Measurements from ENCODE around the gene SFTPD. TPM values are rescaled to one million over a fixed set of nuclear protein-coding genes. Genes with fewer than 3 reads are reported as not detected.

Gene SFTPD
- total and polyA plus RNA-seq, 2 of the 13 experiments (the other 11 are each of a cell fraction or from before 2014, with no cell fraction given): not detected

DNA sequence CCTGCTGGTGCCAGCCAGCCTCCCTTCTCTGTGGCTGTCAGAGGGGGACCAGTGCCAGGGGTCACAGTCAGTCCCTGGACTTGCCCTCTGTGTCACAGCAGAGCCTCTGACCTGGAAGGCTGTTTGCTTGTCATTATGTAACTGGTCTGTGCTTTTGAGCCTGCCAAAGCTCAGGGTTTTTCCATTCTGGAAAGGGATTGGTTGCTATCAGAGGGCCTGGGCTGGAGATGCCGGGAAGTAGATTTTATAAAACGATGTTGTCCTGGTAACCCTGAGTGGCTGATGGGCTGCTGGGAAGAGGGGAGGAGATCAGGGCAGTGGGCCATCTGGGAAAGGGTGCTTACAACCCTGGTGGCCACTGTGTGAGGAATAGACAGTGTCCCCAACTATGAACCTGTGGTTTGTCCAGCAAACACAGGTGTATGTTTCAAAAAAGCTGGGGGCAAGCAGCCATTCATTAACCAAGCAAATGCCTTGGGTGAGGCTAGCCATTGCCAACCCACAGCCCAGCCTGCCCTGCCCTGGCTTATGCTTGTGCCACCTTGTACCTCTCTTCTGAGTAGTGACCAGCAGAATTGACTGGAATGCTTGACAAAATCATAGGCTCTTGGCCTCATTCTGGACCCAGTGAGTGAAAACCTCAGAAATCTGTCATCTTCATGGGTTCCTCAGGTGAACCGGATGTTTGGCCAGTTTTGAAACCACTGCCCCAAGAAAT, 21.6 kb downstream of the SFTPD start (continued):
- TF ChIP-seq ZNF761 (CRISPR knock-in tag; conservative IDR thresholded peaks at IDR 0.05) (no peak), HMGA1 (CRISPR knock-in tag; conservative IDR thresholded peaks at IDR 0.05) (no peak), ZNF878 (CRISPR knock-in tag; IDR thresholded peaks at IDR 0.05) (0 out of 2 replicates have a peak, but pooled peaks have one; percentile 47), SOX13 (IDR thresholded peaks at IDR 0.05) (no peak), SOX13 (CRISPR knock-in tag; conservative IDR thresholded peaks at IDR 0.05 in 1 of 2, IDR thresholded peaks at IDR 0.05 in 1 of 2) (peak in 1 of 2 experiments; percentile 64; a peak in 1 of 4 replicates), MAFF (IDR thresholded peaks at IDR 0.05; ENCODE audit: low read depth, low read length) (no peak), HNRNPH1 (optimal IDR thresholded peaks at IDR 0.05; ENCODE audit: low read depth, low read length) (no peak), NR2F2 (IDR thresholded peaks at IDR 0.05; ENCODE audit: borderline replicate concordance, low read depth) (peak; percentile 81), HMG20A (CRISPR knock-in tag; IDR thresholded peaks at IDR 0.05; ENCODE audit: borderline replicate concordance) (peak; percentile 36; the same call in 1 of the 2 replicates), SALL1 (CRISPR knock-in tag; IDR thresholded peaks at IDR 0.05) (peak; percentile 77), RAD51 (IDR thresholded peaks at IDR 0.05; ENCODE audit: borderline replicate concordance) (no peak), MEIS1 (CRISPR knock-in tag; IDR thresholded peaks at IDR 0.05; ENCODE audit: borderline replicate concordance) (peak; percentile 63; the same call in 1 of the 2 replicates), ZBTB3 (CRISPR knock-in tag; IDR thresholded peaks at IDR 0.05; ENCODE audit: borderline replicate concordance, low read depth) (peak; percentile 68; the same call in 1 of the 2 replicates), EP300 (IDR thresholded peaks at IDR 0.05; ENCODE audit: low read depth in 2 of 2, low read length in 2 of 2) (peak in 1 of 2 experiments; percentile 72; a peak in 1 of 4 replicates), EP300 (CRISPR knock-in tag; IDR thresholded peaks at IDR 0.05; ENCODE audit: borderline replicate concordance) (no peak), ESRRA (CRISPR knock-in tag; IDR thresholded peaks at IDR 0.05; ENCODE audit: low read depth) (peak; percentile 55; the same call in 1 of the 2 replicates), ZNF614 (CRISPR knock-in tag; IDR thresholded peaks at IDR 0.05; ENCODE audit: borderline replicate concordance) (0 out of 2 replicates have a peak, but pooled peaks have one; percentile 29), KDM3A (CRISPR knock-in tag; IDR thresholded peaks at IDR 0.05; ENCODE audit: low read depth) (0 out of 2 replicates have a peak, but pooled peaks have one; percentile 54)
- TF ChIP-seq, protein P1, sequence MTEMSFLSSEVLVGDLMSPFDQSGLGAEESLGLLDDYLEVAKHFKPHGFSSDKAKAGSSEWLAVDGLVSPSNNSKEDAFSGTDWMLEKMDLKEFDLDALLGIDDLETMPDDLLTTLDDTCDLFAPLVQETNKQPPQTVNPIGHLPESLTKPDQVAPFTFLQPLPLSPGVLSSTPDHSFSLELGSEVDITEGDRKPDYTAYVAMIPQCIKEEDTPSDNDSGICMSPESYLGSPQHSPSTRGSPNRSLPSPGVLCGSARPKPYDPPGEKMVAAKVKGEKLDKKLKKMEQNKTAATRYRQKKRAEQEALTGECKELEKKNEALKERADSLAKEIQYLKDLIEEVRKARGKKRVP (CRISPR knock-in tag; IDR thresholded peaks at IDR 0.05): 0 out of 4 replicates have a peak, but pooled peaks of 1 of the 2 experiments have one; percentile 20
- TF ChIP-seq, protein P2, sequence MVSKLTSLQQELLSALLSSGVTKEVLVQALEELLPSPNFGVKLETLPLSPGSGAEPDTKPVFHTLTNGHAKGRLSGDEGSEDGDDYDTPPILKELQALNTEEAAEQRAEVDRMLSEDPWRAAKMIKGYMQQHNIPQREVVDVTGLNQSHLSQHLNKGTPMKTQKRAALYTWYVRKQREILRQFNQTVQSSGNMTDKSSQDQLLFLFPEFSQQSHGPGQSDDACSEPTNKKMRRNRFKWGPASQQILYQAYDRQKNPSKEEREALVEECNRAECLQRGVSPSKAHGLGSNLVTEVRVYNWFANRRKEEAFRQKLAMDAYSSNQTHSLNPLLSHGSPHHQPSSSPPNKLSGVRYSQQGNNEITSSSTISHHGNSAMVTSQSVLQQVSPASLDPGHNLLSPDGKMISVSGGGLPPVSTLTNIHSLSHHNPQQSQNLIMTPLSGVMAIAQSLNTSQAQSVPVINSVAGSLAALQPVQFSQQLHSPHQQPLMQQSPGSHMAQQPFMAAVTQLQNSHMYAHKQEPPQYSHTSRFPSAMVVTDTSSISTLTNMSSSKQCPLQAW (CRISPR knock-in tag; IDR thresholded peaks at IDR 0.05): peak; percentile 65
- TF ChIP-seq, protein P3, sequence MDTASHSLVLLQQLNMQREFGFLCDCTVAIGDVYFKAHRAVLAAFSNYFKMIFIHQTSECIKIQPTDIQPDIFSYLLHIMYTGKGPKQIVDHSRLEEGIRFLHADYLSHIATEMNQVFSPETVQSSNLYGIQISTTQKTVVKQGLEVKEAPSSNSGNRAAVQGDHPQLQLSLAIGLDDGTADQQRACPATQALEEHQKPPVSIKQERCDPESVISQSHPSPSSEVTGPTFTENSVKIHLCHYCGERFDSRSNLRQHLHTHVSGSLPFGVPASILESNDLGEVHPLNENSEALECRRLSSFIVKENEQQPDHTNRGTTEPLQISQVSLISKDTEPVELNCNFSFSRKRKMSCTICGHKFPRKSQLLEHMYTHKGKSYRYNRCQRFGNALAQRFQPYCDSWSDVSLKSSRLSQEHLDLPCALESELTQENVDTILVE (CRISPR knock-in tag; IDR thresholded peaks at IDR 0.05): peak; percentile 59; the same call in 1 of the 2 replicates
- TF ChIP-seq, protein P4, sequence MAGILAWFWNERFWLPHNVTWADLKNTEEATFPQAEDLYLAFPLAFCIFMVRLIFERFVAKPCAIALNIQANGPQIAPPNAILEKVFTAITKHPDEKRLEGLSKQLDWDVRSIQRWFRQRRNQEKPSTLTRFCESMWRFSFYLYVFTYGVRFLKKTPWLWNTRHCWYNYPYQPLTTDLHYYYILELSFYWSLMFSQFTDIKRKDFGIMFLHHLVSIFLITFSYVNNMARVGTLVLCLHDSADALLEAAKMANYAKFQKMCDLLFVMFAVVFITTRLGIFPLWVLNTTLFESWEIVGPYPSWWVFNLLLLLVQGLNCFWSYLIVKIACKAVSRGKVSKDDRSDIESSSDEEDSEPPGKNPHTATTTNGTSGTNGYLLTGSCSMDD (CRISPR knock-in tag; IDR thresholded peaks at IDR 0.05): no peak
